MCF 10A (cell line): ENCODE results near the gene ICA1L. TPM values are rescaled to one million over a fixed set of nuclear protein-coding genes. Genes with fewer than 3 reads are reported as not detected.

Experiments
- BruUV-seq: library from RNA; stranded (reverse); fragments of 400-500 nt; replicated peaks from 2 replicates; lab custom pipeline; 2021; lab: Mats Ljungman, UMichigan
- CTCF ChIA-PET: fragments of 300-600 bp; sonication (Branson Sonifier 250); formaldehyde crosslinking; extraction: SDS; loops from one replicate; lab custom pipeline; 2021; ENCODE audit warnings: antibody characterized with exemption, inconsistent platforms; lab: Yijun Ruan, JAX
- POLR2A ChIA-PET: fragments of 300-600, 350-650 bp; sonication (Branson Sonifier 250); formaldehyde crosslinking; extraction: SDS; loops from one replicate; lab custom pipeline; 2020; ENCODE audit warnings: antibody characterized with exemption, inconsistent platforms; lab: Yijun Ruan, JAX
- DNase-seq: peaks from one replicate; pipeline ENCODE4 v3.0.0-alpha.2; 2018; ENCODE audit not compliant: unreplicated experiment
- H3K27ac Mint-ChIP-seq: one replicate; pipeline ENCODE4 v1.8.0; 2022; ENCODE audit warnings: mild to moderate bottlenecking, low read depth, mixed read lengths; ENCODE audit not compliant: unreplicated experiment
- H3K27me3 Mint-ChIP-seq: one replicate; pipeline ENCODE4 v1.8.0; 2022; ENCODE audit warnings: mixed read lengths; ENCODE audit not compliant: insufficient read depth, unreplicated experiment
- H3K36me3 Mint-ChIP-seq: one replicate; pipeline ENCODE4 v1.8.0; 2022; ENCODE audit warnings: mild to moderate bottlenecking, moderate library complexity, mixed read lengths; ENCODE audit not compliant: insufficient read depth, unreplicated experiment
- H3K4me1 Mint-ChIP-seq: one replicate; pipeline ENCODE4 v1.8.0; 2022; ENCODE audit warnings: mixed read lengths; ENCODE audit not compliant: insufficient read depth, unreplicated experiment
- H3K4me3 Mint-ChIP-seq: one replicate; pipeline ENCODE4 v1.8.0; 2022; ENCODE audit warnings: mild to moderate bottlenecking, moderate library complexity, mixed read lengths; ENCODE audit not compliant: unreplicated experiment
- H3K9me3 Mint-ChIP-seq: one replicate; pipeline ENCODE4 v1.8.0; 2022; ENCODE audit warnings: mixed read lengths; ENCODE audit not compliant: unreplicated experiment
- intact Hi-C: fragments of 100-400 bp; cut with micrococcal nuclease; formaldehyde crosslinking; loops from 2 replicates; pipeline ENCODE4 v1.14.1; 2022
- total RNA-seq: library from RNA; stranded (reverse); gene quantifications from 2 replicates; pipeline ENCODE4 v1.2.3, GENCODE V29; 2022
- TF ChIP-seq, protein P1 (sequence below): fragments of 200-600 bp; IDR thresholded peaks from one replicate; pipeline ENCODE4 v1.8.0; 2022; ENCODE audit warnings: antibody characterized with exemption, mild to moderate bottlenecking; ENCODE audit not compliant: unreplicated experiment

Gene ICA1L
- total RNA-seq, 1 experiment from 2014 or later = 6.5 TPM

DNA sequence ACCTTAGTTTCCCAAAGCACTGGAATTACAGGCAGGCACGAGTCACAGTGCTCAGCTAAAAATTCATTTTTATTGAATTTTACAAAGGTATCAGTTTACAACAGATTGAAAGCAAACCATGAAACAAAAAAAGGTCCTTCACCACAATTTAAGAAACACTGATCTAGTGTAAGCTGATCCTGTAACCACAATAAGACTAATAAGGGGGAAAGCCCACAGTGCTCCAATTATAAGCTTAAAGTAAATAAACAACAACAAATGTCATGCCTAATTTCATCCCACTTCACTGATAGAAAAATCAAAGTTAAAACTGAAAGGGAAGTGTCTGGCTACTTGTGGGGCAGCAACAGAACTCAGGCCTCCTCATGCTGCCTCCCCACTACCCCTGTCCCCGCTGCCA, 49.2 kb downstream of the ICA1L start:
- Mint-ChIP-seq H3K27ac (no peak overlapping the region), H3K9me3 (no peaks in the 10 kb centered on the region), H3K36me3 (no peaks in the 10 kb centered on the region), H3K4me3 (no peak overlapping the region), H3K27me3 (no peaks in the 10 kb centered on the region), H3K4me1 (no peaks in the 10 kb centered on the region)
- intact Hi-C loops = no loop called here
- CTCF ChIA-PET = interaction anchor here (0.5 kb wide), 1 partner anchor 346 kb away, joined by 3 read pairs; no protein-coding TSS in a partner anchor
- POLR2A ChIA-PET = interaction anchor here (1.2 to 1.3 kb wide), 2 partner anchors 9 to 14 kb away, joined by 4 read pairs; no protein-coding TSS in a partner anchor
- TF ChIP-seq, protein P1, sequence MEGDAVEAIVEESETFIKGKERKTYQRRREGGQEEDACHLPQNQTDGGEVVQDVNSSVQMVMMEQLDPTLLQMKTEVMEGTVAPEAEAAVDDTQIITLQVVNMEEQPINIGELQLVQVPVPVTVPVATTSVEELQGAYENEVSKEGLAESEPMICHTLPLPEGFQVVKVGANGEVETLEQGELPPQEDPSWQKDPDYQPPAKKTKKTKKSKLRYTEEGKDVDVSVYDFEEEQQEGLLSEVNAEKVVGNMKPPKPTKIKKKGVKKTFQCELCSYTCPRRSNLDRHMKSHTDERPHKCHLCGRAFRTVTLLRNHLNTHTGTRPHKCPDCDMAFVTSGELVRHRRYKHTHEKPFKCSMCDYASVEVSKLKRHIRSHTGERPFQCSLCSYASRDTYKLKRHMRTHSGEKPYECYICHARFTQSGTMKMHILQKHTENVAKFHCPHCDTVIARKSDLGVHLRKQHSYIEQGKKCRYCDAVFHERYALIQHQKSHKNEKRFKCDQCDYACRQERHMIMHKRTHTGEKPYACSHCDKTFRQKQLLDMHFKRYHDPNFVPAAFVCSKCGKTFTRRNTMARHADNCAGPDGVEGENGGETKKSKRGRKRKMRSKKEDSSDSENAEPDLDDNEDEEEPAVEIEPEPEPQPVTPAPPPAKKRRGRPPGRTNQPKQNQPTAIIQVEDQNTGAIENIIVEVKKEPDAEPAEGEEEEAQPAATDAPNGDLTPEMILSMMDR = no peak
- no TSS peak for BruUV-seq
- DNase-seq = no peak

DNA sequence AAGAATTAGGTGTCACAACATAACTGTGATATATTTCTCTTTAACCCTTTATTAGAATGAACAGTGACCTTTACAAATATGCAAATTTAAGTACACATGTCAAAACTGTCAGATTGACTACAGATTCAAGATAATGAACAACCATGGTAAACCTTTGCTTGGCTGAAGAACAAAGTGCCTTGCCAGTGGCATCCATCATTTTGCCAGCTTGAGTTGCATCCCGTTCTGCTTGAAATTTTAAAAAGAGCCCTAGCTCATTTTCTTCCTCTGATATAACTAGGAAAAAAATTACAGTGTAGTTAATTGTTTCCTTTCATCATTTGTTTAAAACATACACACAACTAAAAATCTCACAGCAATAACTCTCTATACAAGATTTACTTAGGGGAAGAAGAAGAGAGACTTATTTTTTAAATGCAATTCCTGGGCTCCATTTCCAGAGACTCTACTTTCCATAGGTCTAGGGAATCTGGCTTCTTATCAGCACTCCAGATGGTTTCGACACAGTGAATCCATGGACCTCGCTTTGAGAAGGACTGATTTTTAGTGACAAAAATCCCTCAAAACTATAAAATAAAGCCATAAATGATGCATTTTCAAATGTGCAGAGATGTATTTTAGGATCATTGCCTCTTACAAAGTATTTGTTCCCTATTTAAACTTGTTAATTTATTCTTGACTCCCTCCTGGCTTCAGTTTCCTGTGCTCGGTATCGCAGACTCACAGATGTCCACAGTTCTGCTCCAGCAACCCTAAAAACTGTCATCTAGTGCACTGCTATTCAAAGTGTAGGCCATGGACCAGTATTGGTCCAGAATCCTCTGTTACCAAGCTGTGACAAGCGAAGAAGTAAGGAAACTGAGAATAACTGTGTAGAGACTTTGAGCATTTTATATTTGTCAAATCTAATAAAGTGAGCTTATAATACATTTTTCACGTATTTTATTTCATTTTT, 50.1 kb downstream of the ICA1L start:
- TF ChIP-seq, protein P1 = no peak
- no peaks in the 10 kb centered on the region for H3K27me3 Mint-ChIP-seq
- no peak for DNase-seq
- POLR2A ChIA-PET = interaction anchor here (0.9 to 1.3 kb wide), 3 partner anchors 10 to 90 kb away, joined by 4 to 5 read pairs (median 4); partner anchors contain the start of genes CARF and WDR12
- H3K9me3 Mint-ChIP-seq = no peaks in the 10 kb centered on the region
- H3K4me3 Mint-ChIP-seq = no peak overlapping the region
- no peaks in the 10 kb centered on the region for H3K36me3 Mint-ChIP-seq
- BruUV-seq = no TSS peak
- intact Hi-C loops = no loop called here
- no peak overlapping the region for H3K27ac Mint-ChIP-seq
- H3K4me1 Mint-ChIP-seq = no peaks in the 10 kb centered on the region
- CTCF ChIA-PET = interaction anchor here (0.5 to 0.7 kb wide), 3 partner anchors 48 to 347 kb away, joined by 3 read pairs; no protein-coding TSS in a partner anchor

DNA sequence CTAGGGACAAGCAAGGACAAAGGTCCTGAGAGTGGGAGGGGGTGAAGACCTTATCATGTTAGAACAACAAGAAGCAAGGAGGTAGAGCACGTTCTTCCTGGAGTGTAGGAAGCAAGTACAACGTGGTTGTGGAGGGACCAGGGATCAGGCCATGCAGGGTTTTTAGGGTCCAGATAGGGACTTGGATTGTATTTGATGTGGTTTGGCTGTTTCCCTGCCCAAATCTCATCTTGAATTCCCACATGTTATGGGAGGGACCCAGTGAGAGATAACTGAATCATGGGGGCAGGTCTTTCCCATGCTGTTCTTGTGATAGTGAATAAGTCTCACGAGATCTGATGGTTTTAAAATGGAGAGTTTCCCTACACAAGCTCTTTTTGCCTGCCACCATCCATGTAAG, 53.2 kb downstream of the ICA1L start:
- Mint-ChIP-seq H3K9me3 (no peaks in the 10 kb centered on the region), H3K36me3 (no peaks in the 10 kb centered on the region), H3K27ac (no peak overlapping the region), H3K4me3 (no peak overlapping the region), H3K27me3 (no peaks in the 10 kb centered on the region), H3K4me1 (no peaks in the 10 kb centered on the region)
- ChIA-PET CTCF (no interaction called here), POLR2A (no interaction called here)
- TF ChIP-seq, protein P1 = no peak
- DNase-seq = no peak
- intact Hi-C loops = no loop called here
- no TSS peak for BruUV-seq

DNA sequence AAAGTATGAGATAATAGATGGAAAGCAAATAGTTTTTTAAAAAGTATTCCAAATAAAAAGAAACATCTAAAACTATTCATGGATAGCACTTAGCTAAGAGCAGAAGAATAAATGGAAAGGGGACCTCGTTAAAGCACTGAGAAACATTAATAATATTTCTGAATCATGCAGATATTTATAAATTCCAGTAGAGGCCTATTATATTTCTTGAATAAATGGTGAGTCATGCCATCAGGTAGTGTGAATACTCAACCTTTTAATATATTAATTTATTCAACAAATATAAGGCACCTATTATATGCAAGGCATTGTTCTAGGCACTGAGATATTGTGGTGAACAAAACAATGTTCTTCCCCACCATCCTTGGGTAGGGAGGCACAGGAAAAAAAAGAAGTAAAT, 53.8 kb downstream of the ICA1L start:
- ChIA-PET CTCF (interaction anchor here (1.3 kb wide), 1 partner anchor 13 kb away, joined by 6 read pairs; no protein-coding TSS in a partner anchor), POLR2A (interaction anchor here (0.9 to 1.0 kb wide), 2 partner anchors 9 to 54 kb away, joined by 3 to 4 read pairs; partner anchors contain the start of gene ICA1L)
- no peaks in the 10 kb centered on the region for H3K36me3 Mint-ChIP-seq
- TF ChIP-seq, protein P1 = no peak
- no peak for DNase-seq
- intact Hi-C loops = no loop called here
- H3K27ac Mint-ChIP-seq = no peak overlapping the region
- H3K4me3 Mint-ChIP-seq = no peak overlapping the region
- H3K4me1 Mint-ChIP-seq = no peaks in the 10 kb centered on the region
- BruUV-seq = no TSS peak
- no peaks in the 10 kb centered on the region for H3K27me3 Mint-ChIP-seq
- no peaks in the 10 kb centered on the region for H3K9me3 Mint-ChIP-seq
